H4 (cell line): Measurements from ENCODE around the gene BTRC. TPM values are rescaled to one million over a fixed set of nuclear protein-coding genes. Genes with fewer than 3 reads are reported as not detected.

ENCODE experiments used
- DNase-seq: peaks from one replicate; pipeline ENCODE4 v3.0.0-alpha.2; 2015; ENCODE audit warnings: low spot score
- total RNA-seq: library from RNA; depleted of rRNA; stranded (reverse); fragments of >200 nt; shearing (Covaris generic); gene quantifications from 2 replicates; pipeline ENCODE4 v1.2.3, GENCODE V29; 2014

BTRC gene
- total RNA-seq, 1 experiment from 2014 or later: 9.2 TPM

DNA sequence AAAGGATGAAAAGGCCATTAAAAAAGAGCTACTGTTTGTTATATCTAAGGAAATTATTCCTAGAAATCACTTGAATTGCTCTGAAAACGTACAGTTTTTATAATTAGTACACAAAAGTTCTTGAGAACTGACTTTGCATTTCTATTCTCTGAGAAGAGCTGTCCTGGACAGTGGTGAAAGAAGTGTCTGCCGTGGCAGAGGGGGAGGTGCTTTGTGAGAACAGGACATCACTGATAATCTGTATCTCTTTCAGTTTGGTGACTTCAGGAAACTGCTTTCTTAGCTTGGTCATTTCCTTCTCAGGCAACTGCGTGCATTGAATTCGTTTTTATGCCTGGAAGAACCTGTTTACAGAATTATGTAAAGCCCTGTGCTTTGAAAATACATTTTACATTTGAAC lies 182.0 kb downstream of the BTRC start:
- DNase-seq: no peak

DNA sequence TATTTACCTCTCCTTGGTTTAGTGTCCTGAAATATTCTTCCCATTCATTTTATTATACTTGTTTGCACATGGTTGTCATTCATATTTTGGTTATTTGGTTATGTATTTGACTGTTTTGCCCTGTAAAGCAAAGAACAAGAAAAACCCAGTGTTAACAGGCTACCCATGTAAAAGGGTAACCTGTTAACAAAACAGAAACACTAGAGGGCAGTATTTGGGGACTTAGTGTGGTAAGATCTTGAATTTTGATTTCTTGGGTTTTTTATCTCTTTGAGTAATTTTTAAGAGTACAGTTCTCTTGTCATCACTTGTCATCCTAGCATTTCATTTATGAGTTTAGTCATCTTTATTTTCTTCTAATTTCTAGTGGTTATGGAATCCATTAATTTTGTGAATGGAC lies 182.8 kb downstream of the BTRC start:
- no peak for DNase-seq

DNA sequence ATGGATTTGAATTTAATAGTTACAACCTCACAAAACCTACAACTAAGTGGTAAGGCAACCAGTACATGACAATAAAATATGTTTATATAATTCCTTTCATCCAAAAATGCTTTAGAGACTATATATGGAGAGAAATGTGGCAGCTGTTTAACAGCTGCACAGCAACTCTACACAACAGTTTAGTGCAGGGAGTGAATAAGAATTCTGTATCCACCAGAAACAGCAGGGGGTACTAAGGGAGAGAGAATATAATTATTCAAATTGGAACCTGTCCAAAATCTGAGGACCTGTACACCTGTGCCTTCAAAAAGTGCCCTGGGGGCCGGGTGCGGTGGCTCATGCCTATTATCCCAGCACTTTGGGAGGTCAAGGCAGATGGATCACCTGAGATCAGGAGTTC lies 184.5 kb downstream of the BTRC start:
- no peak for DNase-seq

DNA sequence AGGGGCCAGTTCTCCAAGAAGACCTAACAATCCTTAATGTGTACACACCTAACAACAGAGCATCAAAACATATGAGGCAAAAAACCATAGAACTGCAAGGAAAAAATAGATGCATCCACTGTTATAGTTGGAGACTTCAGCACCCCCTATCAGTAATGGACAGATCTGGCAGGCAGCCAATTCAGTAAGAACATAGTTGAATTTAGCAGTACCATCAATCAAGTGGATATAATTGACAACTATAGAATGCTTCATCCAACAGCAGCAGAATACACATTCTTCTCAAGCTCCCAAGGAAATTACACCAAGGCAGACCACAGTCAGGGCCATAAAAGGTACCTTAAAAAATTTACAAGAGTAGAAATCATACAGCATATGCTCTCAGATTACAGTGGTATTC lies 191.9 kb downstream of the BTRC start:
- DNase-seq: no peak

DNA sequence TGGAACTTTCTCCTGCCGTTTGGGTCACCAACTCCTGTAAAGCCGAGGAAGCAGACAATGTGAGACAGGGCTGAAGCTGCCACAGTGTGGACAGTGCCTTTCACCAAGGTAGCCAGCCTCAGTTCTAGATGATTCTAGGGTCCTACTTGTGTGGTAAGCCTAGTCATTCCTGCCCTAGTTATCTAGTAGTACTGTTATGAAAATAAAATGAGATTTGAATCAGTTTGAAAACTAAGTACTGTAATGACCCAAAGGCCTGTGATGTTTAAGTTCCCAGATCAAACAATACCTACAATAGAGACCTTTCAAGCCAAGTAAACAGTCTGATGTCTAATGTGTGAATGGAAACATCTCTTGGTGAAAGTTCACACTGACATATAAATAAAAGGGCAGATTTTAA lies 197.0 kb downstream of the BTRC start:
- no peak for DNase-seq

DNA sequence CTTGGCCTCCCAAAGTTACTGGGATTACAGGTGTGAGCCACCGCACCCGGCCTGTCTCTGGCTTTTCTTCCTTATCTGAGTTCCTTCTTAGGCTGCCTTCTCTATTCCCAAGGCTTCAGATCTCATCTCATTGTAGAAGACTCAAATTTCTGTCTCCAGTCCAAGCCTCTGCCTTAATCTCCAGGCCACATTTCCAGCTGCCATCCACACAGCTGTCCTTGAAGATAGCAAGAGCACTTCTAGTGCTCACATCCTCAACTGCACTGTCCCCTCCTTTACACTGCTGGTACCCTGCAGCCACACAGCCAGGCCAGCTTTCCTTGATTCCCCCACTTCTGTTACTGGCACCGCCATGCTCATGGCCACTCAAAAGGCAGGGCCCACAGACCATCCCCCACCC lies 198.5 kb downstream of the BTRC start:
- DNase-seq: no peak

DNA sequence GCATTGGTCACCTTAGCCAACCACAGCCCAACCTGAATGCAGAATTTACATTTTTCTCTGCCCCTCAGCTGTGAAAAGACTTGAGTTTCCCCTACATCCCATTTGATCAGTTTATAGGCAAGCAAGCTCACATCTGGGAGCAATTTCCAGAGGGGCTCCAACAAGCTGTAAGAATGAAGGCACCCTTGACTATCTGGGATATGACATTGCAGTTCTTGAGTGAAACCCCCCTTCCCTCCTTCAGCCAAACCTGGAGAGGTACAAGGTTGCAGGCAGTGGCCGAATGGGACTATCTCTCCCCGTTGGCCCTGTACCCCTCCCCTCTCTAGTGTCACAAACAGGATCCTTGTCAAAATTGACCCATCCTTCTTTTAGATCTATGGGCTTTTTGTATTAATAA lies 203.6 kb downstream of the BTRC start:
- DNase-seq: no peak

DNA sequence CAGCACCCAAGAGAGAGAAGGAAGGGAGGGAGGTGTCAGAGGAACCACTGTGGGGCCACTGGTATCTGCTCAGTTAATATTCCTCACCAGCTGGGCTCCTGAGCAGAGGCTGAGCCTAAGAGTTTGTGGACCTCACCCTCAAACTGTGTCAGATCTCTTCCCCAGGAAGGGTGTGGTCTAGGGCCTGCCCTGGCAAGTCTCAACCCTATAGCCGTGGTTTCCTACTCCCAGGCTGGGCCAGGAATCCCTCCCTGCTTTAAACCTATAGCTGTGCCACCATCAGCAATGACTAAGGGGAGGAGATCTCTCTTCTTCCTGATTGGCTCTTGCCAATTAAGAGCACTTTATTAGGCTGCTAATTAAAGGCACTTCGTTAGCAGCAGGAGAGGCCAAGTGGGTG lies 204.2 kb downstream of the BTRC start:
- DNase-seq: no peak

DNA sequence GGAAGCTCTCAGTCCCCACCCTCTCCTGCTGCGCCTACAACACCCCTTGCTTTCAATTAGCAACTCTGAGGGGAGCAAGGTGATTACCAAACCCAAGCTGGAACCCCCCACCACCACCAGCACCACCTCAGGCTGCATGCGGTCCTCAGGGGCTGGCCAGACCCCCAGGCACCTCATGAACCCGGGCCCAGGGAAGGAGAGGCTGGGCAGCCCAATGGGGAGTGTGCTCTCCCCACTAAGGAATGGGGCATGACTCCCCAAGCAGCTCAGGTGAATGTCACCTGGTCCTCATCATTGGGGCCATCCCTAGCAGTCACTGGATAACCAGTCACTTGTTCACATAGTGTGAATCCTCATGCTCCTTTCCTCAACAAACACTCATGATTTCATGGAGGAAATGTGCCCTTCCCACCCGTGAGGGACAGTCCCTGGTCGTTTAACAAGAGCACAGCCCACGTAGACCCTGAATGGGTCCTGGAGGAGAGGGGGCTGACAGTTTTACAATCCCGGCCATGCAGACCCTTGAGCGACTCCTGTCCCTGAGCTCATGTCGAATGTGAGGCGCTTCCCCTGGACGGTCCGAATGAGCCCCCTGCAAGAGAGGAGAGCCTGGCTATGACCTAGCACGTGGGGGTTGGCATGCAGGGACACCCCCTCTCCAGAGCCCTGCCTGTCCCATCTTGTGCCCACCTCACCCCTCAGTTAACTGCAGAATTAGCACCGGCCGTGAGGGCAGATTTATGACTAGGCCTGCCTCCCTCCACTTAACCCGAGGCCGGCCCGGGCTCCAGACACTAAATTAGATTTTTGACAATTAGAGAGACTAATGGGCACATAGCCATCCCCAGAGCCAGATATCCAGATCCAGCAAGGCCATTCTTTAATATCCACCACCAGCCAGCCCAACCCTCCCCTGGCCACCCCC lies 205.0 kb downstream of the BTRC start:
- DNase-seq: no peak

DNA sequence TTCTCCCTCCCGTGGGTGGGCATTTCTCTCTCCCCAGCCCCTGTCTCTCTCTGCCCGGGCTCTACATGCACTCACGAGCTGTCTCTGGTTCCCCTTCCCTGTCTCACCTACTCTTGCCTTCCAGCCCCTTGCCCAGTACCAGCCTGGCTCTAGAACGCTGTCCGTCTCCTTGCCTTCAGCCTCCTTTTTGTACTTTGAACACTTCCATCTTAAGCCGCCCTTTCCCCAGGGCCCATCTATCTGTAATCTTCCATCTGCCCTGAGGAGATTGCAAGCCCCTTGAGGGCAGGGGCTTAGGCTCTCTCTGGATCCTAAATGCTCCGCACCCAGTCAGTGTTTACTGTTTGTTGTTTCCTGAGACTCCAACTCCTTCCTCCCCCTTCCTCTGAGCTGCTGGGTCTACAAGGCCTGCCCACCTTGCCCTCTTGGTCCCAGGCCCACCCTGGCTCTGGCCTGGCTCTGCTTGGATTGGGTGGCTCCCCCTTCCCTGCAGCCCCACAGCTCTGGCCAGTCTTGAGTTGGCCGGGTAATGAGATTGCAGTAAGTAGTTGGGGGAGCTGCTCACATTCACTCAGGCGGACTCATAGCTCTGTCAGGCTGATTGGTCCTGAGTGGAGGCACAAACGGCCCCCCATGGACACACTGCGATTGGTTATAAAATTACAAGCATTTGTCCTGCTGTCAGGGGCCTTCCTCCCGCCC lies 205.8 kb downstream of the BTRC start:
- DNase-seq: no peak

DNA sequence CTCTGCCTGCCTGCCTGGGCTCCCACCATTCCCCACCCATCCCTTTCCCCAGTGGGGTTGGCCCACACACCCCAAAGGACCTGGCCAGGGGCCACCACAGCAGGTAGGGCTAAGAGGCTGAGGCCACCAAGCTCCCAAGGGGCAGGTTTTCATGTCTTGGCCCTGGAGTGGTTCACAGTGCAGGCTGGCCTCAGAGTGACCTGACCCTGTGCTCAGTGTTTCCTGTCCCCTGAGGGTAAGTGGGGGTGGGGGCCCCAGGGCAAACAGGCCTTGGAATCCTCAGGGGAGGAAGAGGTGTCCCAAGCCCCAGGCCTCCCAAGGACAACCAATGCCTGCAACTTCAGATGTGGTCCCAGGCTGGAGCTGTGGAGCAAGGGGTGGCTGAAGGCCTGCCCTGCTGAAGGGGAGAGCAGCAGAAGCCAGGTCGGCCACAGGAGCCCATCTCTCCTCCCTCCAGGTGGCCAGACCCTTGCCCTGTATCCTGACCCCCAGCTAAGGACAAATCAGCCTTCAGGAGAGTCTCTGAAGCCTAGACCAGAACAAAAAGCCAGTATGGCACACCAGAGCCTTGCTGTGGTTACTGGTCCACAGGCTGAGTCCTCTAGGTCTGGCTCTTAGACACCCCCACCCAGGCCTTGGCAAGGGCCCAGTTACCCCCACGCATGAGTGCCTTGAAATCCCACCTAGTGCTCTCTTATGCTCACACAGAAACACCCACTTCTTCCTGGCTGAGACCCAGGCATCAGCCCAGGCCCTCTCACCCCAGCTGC lies 206.5 kb downstream of the BTRC start:
- no peak for DNase-seq

DNA sequence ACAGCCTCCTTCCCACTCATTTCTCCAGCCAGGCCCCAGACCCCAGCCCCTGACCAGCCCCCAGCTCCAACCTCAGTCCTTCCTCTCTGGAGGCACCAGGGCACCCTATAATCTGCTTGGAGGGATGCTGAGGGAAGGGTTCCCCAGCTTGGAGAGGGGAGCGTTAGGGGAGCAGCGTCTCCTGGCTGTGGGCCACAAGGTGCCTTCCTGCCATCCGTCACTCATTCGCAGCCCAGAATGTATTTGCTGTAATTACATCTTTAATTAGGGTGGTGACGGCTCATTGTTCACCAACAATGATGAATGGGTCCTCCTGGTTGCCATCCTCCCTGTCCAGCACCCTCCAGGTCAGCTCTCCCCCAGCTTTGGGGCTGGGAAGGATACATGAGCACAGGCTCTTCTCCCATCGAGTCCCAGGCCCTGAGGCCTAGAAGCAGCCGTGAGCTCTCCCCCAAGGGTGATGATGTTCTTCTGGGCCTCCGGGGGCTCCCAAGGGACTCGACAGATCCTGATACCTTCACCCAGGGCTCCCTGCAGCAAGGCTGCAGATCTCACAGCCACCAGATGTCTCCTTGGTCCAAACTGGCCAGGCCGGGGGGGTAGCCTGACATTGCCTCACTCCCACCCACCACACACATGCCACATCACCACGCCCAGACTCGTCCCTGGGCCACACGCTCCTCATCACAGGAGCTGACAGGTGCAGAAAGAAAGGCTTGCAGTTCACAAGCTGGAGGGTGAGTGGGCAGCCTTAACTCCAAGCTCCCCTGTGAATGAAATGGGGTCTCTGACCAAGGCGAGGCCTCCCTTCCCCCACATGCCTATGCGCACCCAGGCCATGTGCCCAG lies 207.3 kb downstream of the BTRC start:
- DNase-seq: no peak

DNA sequence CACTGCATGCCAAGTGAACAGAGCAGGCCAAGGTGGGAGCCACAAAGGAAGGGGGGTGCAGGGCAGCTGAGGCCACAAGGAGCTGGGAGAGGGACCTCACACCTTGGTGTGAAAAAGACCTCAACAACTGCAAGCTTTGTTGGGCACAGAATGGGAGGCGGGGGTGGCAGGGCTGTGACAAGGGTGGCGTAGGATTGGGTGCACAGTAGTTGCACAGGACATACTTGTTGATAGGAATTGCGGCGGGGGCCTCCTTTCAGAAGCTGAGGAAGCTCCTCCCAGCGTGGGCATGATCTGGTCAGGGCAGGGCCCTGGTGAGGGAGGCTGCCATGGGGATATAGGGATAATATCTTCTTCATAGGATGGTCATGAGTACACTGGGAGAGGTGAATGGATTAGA lies 208.3 kb downstream of the BTRC start:
- no peak for DNase-seq

DNA sequence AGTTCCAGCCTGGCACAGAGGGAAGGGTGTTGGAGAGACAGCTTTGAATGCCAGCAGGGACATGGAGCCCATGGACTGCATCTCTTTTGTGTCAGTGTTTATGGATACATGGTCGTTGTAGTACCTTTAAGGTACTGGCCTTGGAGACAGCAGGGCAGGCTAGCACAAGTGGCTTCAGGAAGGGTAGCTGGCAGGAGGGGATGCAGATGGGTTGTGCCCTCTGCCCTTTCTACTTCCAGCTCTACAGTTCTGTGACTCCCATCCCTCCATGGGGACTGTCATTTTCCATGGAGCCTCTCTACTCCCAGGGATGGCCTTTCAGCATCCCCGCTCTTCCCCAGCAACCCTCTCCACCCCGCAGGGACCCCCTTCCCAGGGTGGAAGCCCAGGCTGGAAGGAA lies 209.0 kb downstream of the BTRC start:
- no peak for DNase-seq

DNA sequence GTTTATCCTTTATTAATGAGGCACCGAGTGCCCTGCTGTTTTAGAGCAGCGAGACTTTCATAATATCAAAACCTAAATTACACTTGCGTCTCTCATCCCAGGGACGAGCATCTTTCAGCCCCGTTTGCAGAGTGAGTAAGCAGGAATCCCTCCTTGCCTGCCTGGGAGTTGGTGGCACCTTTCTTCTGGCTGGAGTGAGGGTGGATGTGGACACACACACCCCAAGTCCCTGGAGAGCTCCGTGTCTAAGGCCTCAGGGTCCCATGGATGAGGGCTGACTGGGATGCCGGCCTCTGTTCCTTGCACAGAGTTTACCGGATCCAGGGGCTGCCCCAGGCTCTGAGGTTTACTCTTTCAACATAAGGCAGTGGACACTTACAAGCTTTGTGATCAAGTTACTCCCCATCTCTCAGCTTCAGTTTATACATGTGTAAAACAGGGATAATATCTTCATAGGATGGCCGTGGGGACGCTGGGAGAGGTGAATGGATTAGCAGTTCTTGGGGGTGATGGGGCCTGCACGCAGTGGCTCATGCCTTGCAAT lies 209.6 kb downstream of the BTRC start:
- DNase-seq: no peak

DNA sequence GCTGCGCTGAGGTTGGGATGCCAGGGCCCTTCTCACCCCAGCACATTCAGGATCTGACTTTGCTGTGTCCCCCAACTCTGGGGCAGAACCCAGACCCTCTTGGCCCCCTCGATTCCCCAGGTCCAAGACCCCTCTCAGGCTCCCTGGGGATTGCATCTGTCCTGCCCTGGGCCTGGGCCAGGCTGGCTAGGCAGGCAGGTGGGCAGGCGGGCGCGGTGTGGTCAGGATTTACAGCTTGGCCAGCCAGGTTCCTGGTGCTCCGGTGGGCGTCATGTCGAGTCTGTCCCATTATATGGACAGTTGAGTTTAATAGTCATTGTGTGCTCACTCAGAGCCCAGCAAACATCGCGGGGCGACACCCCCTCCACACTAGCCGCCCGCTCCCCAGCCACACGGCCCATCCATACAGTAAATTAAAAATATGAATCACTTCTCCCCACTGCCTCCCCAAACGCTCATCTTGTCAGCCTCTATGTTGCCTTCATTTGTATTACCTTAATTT lies 210.6 kb downstream of the BTRC start:
- DNase-seq: no peak

DNA sequence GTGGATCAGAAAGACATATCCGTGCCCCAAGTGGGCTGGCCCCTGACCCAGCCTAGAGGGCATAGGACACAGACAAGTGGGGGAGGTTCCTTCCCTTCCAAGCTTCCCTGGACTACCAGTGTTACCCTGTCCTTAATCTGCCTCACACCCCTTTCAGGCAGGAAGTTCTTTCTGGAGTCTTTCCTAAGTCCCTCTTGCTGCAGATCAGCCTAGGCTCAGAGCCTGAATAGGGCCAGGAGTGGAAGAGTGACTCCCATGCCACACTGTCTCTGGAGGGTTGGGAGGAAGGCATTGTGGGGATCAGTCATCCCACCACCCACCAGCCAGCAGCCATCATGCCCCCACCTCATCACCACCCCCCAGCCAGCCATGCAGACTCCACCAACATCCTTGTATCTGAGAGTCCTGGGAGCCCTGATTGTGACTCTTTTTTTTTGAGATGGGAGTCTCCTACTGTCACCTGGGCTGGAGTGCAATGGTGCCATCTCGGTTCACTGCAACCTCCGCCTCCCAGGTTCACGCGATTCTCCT lies 211.5 kb downstream of the BTRC start:
- DNase-seq: no peak

DNA sequence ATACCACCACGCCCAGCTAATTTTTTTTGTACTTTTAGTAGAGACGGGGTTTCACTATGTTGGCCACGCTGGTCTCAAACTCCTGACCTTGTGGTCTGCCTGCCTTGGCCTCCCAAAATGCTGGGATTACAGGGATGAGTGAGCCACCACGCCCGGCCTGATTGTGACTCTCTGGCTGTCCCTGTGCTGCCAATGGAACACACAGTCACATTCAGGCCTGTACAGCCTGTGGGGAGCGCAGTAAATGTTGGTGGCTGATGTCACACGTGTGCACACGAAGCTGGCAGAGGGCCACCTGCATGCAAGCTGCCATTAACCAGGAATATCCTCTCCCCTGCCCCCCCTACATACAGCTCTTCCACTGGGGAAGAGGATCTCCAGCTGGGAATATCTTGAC lies 212.0 kb downstream of the BTRC start:
- no peak for DNase-seq

DNA sequence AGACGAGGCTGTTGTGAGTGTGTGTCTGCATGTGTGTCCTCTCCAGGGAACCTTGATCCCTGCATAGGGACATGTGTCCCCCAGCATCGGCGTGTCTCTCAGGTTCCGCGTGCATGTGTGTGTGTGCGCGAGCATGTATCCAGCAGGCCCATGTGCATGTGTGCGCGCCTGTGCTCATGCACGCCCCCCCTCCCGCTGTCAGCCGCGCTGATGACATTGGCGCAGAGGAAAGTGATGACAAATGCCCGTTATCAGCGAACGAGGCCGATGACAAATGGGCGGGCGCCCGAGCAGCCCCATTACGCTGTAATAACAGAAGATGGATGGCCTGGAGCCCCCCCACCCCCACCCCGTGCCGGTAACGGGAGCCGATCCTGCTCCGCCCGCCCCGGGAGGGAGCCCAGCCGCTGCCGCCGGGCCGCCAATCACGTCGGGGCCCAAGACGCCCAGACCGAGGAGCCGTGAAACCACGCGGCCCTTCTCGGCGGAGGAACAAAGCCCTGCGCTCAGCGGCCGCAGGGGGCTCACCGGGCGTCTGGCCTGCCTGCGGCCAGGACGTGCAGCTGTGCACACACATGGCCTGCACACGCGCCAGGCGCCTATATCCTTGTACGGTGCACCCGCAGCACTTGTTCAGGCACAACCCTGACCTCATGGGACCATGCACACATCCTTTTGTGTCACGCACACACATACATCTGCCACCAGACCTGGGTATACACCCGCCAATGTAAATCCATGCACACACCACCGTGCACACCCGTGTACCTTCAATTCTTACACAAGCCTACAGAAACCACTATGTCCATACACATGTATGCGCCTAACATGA lies 212.6 kb downstream of the BTRC start:
- DNase-seq: no peak
